HCT116 (cell line): ENCODE results near the gene ISCU.

Experiments
- CEBPB ChIP-seq: IDR thresholded peaks from 2 replicates; pipeline ENCODE4 v1.6.1; 2012; ENCODE audit warnings: low read depth
- ELF1 ChIP-seq: IDR thresholded peaks from 2 replicates; pipeline ENCODE4 v1.6.1; 2012; ENCODE audit warnings: low read depth, borderline replicate concordance
- EZH2 ChIP-seq: fragments of 200-600 bp; sonication (generic); IDR thresholded peaks from 2 replicates; pipeline ENCODE4 v1.6.1; 2017; ENCODE audit warnings: antibody characterized with exemption, mixed run types
- JUND ChIP-seq: IDR thresholded peaks from 2 replicates; pipeline ENCODE4 v1.6.1; 2012
- POLR2A ChIP-seq: IDR thresholded peaks from 2 replicates; pipeline ENCODE4 v1.7.0; 2011; ENCODE audit warnings: borderline replicate concordance; ENCODE audit not compliant: insufficient read depth, insufficient read length; ENCODE audit errors: extremely low read depth
- POLR2AphosphoS5 ChIP-seq: IDR thresholded peaks from 2 replicates; pipeline ENCODE4 v1.6.1; 2011; ENCODE audit warnings: mild to moderate bottlenecking, low read depth, low read length, moderate library complexity
- RAD21 ChIP-seq: IDR thresholded peaks from 2 replicates; pipeline ENCODE4 v1.6.1; 2012; ENCODE audit warnings: low read depth, mild to moderate bottlenecking
- SIN3A ChIP-seq: IDR thresholded peaks from 2 replicates; pipeline ENCODE4 v1.6.1; 2012; ENCODE audit warnings: low read depth
- SP1 ChIP-seq: IDR thresholded peaks from 2 replicates; pipeline ENCODE4 v1.6.1; 2012; ENCODE audit warnings: low read depth
- YY1 ChIP-seq: IDR thresholded peaks from 2 replicates; pipeline ENCODE4 v1.6.1; 2011; ENCODE audit warnings: low read length, low read depth, moderate library complexity, mild to moderate bottlenecking; ENCODE audit not compliant: insufficient replicate concordance; ENCODE audit errors: extremely low read depth
- TF ChIP-seq, protein P1 (sequence below), 3 experiments: fragments of 200-600 bp in 1 of 3; sonication (generic) in 1 of 3; IDR thresholded peaks in 2 of 3; conservative IDR thresholded peaks in 1 of 3; 2 replicates each; pipeline ENCODE4 v1.5.1; 2012 to 2017; ENCODE audit warnings: low read depth in 2 of 3, low read length in 2 of 3, antibody characterized with exemption in 1 of 3, borderline replicate concordance in 1 of 3, control low read depth in 1 of 3, mild to moderate bottlenecking in 1 of 3, mixed read lengths in 1 of 3, mixed run types in 1 of 3, moderate library complexity in 1 of 3; ENCODE audit not compliant: insufficient read depth in 1 of 3
- TF ChIP-seq, protein P2 (sequence below): IDR thresholded peaks from 2 replicates; pipeline ENCODE4 v1.6.1; 2012; ENCODE audit warnings: low read depth
- TF ChIP-seq, protein P3 (sequence below): IDR thresholded peaks from 2 replicates; pipeline ENCODE4 v1.6.1; 2011; ENCODE audit warnings: mild to moderate bottlenecking, low read length, moderate library complexity; ENCODE audit not compliant: insufficient replicate concordance; ENCODE audit errors: extremely low read depth
- TF ChIP-seq, protein P4 (sequence below): IDR thresholded peaks from 2 replicates; pipeline ENCODE4 v1.6.1; 2012

DNA sequence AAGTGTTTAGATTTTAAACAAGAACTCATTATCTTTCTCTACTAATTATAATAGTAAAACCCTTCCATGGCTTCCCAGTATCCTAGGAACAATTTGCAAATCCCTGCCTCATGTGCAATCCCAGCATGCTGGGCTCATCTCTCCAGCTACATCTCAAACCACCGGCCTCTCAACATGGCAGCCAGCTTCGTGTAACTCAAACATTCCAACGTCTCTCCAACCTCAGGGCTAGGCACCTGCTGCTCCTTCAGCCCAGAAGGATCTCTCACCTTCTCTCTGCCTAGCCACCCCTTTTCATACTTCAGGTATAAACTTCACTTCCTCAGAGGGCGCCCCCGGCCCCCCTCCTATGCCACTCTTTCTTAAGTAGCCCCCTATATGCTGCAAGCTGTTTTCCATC lies 8.6 kb upstream of the ISCU start:
- TF ChIP-seq, protein P1, sequence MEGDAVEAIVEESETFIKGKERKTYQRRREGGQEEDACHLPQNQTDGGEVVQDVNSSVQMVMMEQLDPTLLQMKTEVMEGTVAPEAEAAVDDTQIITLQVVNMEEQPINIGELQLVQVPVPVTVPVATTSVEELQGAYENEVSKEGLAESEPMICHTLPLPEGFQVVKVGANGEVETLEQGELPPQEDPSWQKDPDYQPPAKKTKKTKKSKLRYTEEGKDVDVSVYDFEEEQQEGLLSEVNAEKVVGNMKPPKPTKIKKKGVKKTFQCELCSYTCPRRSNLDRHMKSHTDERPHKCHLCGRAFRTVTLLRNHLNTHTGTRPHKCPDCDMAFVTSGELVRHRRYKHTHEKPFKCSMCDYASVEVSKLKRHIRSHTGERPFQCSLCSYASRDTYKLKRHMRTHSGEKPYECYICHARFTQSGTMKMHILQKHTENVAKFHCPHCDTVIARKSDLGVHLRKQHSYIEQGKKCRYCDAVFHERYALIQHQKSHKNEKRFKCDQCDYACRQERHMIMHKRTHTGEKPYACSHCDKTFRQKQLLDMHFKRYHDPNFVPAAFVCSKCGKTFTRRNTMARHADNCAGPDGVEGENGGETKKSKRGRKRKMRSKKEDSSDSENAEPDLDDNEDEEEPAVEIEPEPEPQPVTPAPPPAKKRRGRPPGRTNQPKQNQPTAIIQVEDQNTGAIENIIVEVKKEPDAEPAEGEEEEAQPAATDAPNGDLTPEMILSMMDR (IDR thresholded peaks at IDR 0.05 in 2 of 3, conservative IDR thresholded peaks at IDR 0.05 in 1 of 3; ENCODE audit: borderline replicate concordance in 1 of 3, insufficient read depth in 1 of 3, low read depth in 2 of 3, low read length in 2 of 3): no peak
- TF ChIP-seq ELF1 (no peak), POLR2A (no peak), POLR2AphosphoS5 (no peak), RAD21 (no peak), JUND (no peak), CEBPB (no peak), YY1 (no peak), SIN3A (no peak), EZH2 (no peak), SP1 (no peak)
- TF ChIP-seq, protein P2, sequence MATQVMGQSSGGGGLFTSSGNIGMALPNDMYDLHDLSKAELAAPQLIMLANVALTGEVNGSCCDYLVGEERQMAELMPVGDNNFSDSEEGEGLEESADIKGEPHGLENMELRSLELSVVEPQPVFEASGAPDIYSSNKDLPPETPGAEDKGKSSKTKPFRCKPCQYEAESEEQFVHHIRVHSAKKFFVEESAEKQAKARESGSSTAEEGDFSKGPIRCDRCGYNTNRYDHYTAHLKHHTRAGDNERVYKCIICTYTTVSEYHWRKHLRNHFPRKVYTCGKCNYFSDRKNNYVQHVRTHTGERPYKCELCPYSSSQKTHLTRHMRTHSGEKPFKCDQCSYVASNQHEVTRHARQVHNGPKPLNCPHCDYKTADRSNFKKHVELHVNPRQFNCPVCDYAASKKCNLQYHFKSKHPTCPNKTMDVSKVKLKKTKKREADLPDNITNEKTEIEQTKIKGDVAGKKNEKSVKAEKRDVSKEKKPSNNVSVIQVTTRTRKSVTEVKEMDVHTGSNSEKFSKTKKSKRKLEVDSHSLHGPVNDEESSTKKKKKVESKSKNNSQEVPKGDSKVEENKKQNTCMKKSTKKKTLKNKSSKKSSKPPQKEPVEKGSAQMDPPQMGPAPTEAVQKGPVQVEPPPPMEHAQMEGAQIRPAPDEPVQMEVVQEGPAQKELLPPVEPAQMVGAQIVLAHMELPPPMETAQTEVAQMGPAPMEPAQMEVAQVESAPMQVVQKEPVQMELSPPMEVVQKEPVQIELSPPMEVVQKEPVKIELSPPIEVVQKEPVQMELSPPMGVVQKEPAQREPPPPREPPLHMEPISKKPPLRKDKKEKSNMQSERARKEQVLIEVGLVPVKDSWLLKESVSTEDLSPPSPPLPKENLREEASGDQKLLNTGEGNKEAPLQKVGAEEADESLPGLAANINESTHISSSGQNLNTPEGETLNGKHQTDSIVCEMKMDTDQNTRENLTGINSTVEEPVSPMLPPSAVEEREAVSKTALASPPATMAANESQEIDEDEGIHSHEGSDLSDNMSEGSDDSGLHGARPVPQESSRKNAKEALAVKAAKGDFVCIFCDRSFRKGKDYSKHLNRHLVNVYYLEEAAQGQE: no peak
- TF ChIP-seq, protein P3, sequence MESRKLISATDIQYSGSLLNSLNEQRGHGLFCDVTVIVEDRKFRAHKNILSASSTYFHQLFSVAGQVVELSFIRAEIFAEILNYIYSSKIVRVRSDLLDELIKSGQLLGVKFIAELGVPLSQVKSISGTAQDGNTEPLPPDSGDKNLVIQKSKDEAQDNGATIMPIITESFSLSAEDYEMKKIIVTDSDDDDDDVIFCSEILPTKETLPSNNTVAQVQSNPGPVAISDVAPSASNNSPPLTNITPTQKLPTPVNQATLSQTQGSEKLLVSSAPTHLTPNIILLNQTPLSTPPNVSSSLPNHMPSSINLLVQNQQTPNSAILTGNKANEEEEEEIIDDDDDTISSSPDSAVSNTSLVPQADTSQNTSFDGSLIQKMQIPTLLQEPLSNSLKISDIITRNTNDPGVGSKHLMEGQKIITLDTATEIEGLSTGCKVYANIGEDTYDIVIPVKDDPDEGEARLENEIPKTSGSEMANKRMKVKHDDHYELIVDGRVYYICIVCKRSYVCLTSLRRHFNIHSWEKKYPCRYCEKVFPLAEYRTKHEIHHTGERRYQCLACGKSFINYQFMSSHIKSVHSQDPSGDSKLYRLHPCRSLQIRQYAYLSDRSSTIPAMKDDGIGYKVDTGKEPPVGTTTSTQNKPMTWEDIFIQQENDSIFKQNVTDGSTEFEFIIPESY: no peak
- TF ChIP-seq, protein P4, sequence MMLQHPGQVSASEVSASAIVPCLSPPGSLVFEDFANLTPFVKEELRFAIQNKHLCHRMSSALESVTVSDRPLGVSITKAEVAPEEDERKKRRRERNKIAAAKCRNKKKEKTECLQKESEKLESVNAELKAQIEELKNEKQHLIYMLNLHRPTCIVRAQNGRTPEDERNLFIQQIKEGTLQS: no peak
